GM19035 (cell line): ENCODE data around the gene PRMT5.
A peak's percentile ranks its signal among the peaks of the same experiment; 100 is the strongest.
"Not testable (repeated sequence)": the region's sequence is repeated elsewhere in the genome, so short reads cannot be mapped to it uniquely, and the experiment has no call there.

Experiments used
- ATAC-seq: cut with Tn5 transposase; IDR thresholded peaks from one replicate; pipeline ENCODE4 v1.9.1; 2021; ENCODE audit not compliant: unreplicated experiment

The PRMT5 gene

GRCh38 chr14:22929104-22929960 lies at the start of gene PRMT5:
TSS of gene PRMT5 (minus strand) at chr14:22929376. CDS start at chr14:22929361, 15 bp downstream.
- peak; percentile 88 for ATAC-seq

GRCh38 chr14:22978487-22978837 lies 49.3 kb upstream of the PRMT5 start:
- ATAC-seq: no peak

DNA sequence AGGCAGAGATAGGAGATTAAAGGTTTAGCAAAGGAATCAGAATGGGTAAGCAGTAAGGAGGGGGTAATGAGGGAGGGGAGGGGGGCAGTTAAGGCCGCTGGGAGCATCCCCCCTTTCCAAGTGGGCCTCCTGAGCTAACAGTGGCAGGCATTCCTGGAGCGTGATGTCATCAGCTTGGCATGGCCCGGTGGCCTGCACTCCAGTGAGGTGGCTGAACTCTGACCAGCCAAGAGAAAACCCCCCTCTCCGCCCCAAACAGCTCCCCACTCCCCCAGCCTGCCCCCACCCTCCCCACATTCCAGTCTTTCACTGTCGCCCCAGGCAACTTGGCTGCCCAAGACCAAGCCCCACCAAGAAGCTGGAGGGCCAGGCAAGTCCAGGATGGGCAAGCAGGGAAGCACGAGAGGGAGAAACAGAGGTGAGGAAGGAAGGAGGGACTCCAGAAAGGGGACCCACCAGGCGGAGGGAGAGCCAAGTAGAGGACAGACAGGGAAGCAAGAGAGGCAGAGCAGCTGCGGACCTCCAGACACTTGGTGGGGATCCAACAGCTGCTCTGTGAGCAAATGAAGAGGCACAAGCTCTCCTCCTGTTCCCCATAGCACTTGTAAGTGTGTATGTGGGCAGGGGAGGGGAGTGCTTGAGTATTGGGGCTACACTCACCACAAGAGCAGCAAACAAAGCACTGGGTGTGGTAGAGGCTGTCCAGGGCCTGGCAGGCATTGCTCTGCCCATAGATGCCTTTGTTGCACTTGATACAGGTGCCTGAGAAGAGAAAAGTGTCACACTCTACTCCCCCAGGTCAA lies 48.7 kb upstream of the PRMT5 start:
- no peak for ATAC-seq

DNA sequence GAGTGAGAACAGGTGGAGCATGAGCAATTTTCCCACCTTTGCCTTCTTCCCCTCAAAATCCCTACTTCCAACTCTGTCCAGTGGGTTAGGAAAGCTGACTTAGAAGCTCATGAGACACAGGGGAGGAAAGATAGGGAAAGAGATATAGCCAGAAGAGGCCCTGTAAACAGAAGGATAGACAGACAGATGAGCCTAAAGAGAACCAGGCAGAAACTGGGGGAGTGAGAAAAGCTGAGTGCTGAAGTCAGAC lies 48.2 kb upstream of the PRMT5 start:
- ATAC-seq: no peak

- ATAC-seq: no peak
Measured at GRCh38 chr14:22976620-22977433, 47.7 kb upstream of the PRMT5 start.

DNA sequence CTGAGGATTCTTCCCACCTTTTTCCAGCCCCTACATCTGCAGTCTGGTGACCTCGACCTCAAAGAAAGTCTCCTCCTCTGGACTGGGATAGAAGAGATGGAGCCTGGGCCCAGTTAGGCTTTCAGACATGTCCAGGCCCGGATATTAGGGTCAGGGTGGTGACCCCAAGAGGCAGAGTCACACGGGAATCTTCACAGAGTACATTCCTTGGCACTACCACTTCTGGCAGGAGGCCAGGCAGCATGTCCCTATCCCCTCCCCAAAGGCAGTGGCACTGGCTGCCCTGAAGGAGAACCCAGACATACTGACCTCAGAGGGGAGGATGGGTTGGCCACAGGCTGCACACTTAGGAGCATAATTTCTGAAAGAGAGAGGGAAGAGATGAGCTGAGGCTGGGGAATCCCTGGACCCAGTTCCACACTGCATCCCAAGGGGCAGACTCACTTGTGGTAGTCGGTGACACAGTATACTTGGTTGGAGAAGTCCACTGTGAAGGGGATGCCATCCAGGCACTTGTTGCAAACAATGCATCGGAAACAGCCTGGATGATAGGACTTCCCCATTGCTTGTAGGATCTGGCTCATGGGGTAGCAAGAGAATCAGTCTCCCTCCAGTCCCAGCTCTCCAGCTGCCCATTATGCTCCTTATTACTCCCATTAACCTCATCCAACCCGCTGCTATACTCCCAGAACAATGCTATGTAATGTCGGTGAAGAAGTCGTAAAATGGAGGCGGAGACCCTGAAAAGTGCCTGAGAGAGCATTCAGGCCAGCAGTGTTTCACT lies 45.5 kb upstream of the PRMT5 start:
- ATAC-seq: no peak

DNA sequence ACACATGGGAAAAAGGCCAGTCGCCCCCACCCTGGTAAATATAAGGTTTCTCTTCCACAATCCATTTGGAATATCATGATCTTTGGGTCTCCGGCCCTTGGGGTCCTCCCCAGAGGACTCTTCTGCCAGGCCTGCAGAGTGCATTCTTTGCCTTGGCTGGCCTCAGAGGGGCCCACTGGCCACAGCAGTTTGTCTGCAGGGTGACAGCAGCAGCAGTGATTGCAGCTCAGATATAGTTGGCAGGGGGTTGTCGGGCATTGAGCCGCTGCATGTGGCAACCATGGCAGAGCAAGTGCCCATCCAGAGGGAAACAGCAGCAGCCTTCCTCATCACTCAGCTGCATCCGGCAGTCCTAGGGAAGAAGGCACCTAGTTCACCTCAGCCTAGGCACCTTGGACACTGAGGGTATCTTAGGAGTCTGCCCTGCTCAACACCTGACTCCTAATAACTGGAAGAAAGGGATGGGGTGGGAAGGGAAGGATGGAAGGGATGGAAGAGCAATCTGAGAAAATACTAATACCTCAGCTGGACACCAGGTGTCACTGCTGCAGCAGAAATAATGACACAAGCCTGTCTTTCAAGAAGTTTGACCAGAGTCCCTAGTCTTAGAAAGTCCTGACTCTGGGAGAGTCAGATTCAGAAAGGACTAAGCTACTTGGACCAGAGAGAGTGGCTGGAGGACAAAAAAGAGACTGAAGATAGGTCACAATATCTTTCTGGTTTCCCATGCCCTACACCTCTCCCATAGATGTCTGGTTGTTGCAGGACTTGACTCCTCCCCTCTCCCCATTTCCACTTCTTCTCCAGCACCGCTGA lies 44.2 kb upstream of the PRMT5 start:
- no peak for ATAC-seq

GRCh38 chr14:22972313-22972930 lies 43.2 kb upstream of the PRMT5 start:
- no peak for ATAC-seq

DNA sequence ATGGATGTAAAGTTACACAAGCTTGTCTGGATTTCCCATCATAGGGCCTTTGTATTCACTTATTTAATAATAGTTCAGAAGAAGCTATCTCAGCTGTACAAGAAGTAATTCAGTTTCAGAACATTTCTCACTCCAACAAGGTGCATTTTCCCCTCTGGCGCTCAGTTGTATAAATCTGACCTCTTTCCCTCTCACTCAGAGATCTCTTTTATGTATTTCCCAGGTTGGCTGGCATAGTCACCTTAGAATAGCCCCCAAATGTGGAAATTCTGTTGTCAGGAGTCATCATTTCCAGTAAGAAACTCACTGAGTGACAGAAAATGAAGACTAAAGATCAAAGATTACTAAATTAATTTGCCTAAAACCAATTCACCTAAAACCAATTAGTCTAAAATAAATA lies 42.0 kb upstream of the PRMT5 start:
- no peak for ATAC-seq

DNA sequence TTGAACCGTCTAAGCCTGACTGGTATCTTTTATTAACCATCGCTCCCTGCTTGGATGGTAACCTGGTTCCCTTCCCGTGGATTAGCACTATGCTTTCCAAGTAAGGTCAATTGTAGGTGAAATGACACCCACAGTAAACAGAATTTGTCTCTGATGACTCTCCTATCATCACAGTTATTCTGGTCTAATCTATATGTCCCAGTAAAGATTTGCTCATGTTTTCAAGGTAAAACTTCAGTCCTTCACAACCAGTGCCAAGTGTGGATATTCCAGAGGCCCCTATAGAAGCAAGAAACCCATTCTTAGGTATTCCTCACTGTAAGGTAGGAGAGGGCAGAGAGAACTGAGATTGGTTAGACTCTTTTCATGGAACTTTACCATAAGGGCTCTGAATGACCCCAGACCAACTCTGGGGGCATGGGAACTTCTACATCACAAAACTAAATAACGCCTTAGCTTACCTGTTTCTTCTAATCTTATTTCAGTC lies 37.6 kb upstream of the PRMT5 start:
- ATAC-seq: no peak

DNA sequence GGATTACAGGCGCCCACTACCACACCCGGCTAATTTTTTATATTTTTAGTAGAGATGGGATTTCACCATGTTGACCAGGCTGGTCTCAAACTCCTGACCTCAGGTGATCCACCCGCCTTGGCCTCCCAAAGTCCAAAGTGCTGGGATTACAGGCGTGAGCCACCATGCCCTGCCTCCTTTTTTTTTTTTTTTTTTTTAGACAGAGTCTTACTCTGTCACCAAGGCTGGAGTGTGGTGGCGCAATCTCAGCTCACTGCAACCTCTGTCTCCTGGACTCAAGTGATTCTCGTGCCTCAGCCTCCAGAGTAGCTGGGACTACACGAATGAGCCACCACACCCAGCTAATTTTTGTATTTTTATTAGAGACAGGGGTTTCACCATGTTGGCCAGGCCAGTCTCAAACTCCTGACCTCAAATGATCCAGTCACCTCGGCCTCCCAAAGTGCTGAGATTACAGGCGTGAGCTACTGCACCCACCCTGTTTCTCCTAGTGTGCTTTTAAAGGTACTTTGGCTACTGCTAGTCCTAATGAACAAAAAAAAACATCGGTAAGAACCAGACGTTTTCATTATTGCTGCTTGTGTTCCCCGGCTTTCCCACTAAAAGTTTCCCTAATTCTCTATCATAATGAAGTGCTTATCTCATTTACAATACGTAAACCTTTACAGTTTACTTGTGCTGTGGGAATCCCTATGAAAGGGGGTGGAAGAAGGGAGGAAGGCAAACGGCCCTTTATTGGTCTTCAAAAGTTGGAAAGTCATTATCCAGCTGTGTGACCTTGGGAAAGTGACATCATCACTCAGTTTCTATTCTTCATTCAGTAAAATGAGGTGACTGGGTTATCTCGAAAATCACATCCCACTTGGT lies 37.0 kb upstream of the PRMT5 start:
- not testable (repeated sequence) for ATAC-seq

GRCh38 chr14:22962061-22962676 lies 33.0 kb upstream of the PRMT5 start:
- ATAC-seq: no peak

DNA sequence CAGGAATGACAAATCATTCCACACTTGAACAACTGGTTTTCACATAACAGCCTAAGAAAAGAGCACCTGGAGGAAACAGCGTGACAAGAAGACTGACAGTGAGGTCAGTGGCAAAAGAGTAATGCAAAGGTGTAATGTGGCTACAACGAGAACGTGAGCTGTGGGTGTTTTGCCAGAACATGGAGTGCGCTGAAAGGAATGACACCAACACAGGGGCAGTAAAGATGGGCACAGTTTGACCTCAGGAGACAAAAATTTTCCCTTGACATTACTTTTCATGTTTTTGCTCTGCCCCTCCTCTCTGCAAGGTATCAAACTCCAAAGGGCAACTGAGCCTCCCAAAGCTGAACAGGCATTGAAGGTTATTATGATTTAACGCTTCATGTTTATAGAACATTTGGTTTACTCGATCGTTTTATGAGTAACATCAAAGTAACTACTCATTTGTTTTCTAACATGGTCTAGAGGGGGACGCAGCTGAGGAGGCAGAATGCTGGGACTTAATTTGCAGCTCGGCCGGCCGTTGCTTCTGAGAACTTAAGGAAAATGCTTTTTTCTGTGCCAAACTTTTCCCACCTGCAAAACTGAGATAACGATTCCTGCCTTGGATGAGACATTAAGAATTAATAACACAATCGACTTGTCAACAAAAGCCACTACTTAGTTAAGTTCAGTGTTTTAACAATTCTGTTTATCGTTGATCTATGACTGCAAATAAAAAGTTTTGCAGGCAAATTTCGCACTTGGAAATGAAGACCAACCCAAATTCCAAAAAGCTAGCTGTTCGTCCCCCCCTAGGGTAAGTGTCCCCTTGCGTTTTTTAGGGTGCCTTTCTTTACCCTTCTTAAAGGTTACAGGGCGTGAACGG lies 26.8 kb upstream of the PRMT5 start:
- no peak for ATAC-seq

GRCh38 chr14:22952418-22952817 lies 23.2 kb upstream of the PRMT5 start:
- ATAC-seq: no peak

DNA sequence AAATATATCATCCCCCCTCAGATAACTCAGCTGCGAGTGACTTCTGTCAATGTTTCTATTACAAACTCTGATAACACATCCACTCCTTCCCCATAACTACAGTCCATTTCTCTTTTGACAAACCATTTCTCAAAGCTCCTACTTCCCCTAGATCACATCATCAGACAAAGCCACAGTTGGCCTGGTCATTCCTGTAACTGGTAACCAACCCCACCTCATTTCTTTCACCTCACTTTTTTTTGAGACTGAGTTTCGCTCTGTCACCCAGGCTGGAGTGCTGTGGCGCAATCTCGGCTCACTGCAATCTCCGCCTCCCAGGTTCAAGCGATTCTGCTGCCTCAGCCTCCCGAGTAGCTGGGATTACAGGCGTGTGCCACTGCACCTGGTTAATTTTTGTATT lies 22.6 kb upstream of the PRMT5 start:
- not testable (repeated sequence) for ATAC-seq

- ATAC-seq: no peak
Measured at GRCh38 chr14:22945642-22946041, 16.5 kb upstream of the PRMT5 start.

GRCh38 chr14:22939684-22940083 lies 10.5 kb upstream of the PRMT5 start:
- ATAC-seq: no peak
